CD4-positive, alpha-beta memory T cell (primary cell): ENCODE measurements around the gene C3orf80. TPM values are rescaled to one million over a fixed set of nuclear protein-coding genes. Genes with fewer than 3 reads are reported as not detected.

Experiments used
- CTCF ChIA-PET: fragments of 350-600 bp; sonication (Branson Sonifier 250); formaldehyde crosslinking; loops from one replicate; lab custom pipeline; 2021; ENCODE audit warnings: inconsistent platforms; ENCODE audit not compliant: partially characterized antibody; lab: Charles Lee
- POLR2A ChIA-PET: fragments of 350-600 bp; sonication (Branson Sonifier 250); formaldehyde crosslinking; loops from one replicate; lab custom pipeline; 2021; ENCODE audit not compliant: partially characterized antibody; lab: Charles Lee
- DNase-seq, 5 donors: peaks; one replicate each; pipeline versions ENCODE4 v3.0.0 to v3.0.0-alpha.2; 2020 to 2022; ENCODE audit warnings: mixed read lengths in 1 of 5
- H3K27ac ChIP-seq: one replicate; pipeline ENCODE4 v1.7.0; 2013; ENCODE audit warnings: low read depth, low read length
- H3K27me3 ChIP-seq: 2 replicates; pipeline ENCODE4 v1.7.0; 2013; ENCODE audit warnings: mild to moderate bottlenecking, low read length, moderate library complexity; ENCODE audit not compliant: insufficient read depth
- H3K36me3 ChIP-seq: 2 replicates; pipeline ENCODE4 v1.7.0; 2013; ENCODE audit warnings: mild to moderate bottlenecking, low read length, moderate library complexity; ENCODE audit not compliant: insufficient read depth
- H3K4me1 ChIP-seq: 2 replicates; pipeline ENCODE4 v1.7.0; 2013; ENCODE audit warnings: mild to moderate bottlenecking, low read length, moderate library complexity; ENCODE audit not compliant: insufficient read depth
- H3K4me3 ChIP-seq, 2 donors: one replicate each; pipeline ENCODE4 v1.7.0; 2013; ENCODE audit warnings: low read length in 2 of 2, mild to moderate bottlenecking in 1 of 2
- H3K9me3 ChIP-seq, 2 donors: one replicate each; pipeline ENCODE4 v1.7.0; 2013; ENCODE audit warnings: low read length in 2 of 2, control low read depth in 1 of 2; ENCODE audit not compliant: control insufficient read depth in 1 of 2
- H3K27ac Mint-ChIP-seq, 7 donors: one replicate each; pipeline ENCODE4 v1.8.0; 2020 to 2021; ENCODE audit warnings: mixed read lengths in 7 of 7, mild to moderate bottlenecking in 6 of 7, inconsistent platforms in 3 of 7, moderate library complexity in 3 of 7
- H3K27me3 Mint-ChIP-seq, 2 donors: one replicate each; pipeline ENCODE4 v1.8.0; 2020 to 2021; ENCODE audit warnings: mixed read lengths in 2 of 2
- H3K36me3 Mint-ChIP-seq, 2 donors: one replicate each; pipeline ENCODE4 v1.8.0; 2020 to 2021; ENCODE audit warnings: mixed read lengths in 2 of 2, inconsistent platforms in 1 of 2, mild to moderate bottlenecking in 1 of 2
- H3K4me1 Mint-ChIP-seq, 4 donors: one replicate each; pipeline ENCODE4 v1.8.0; 2020 to 2021; ENCODE audit warnings: mixed read lengths in 4 of 4, mild to moderate bottlenecking in 1 of 4
- H3K4me3 Mint-ChIP-seq, 8 donors: one replicate each; pipeline ENCODE4 v1.8.0; 2020 to 2021; ENCODE audit warnings: mixed read lengths in 8 of 8, mild to moderate bottlenecking in 7 of 8, moderate library complexity in 6 of 8, inconsistent platforms in 3 of 8
- H3K9me3 Mint-ChIP-seq, 8 donors: one replicate each; pipeline ENCODE4 v1.8.0; 2020 to 2021; ENCODE audit warnings: mixed read lengths in 8 of 8, mild to moderate bottlenecking in 5 of 8, inconsistent platforms in 3 of 8, moderate library complexity in 1 of 8
- intact Hi-C: fragments of 100-400 bp; cut with micrococcal nuclease; formaldehyde crosslinking; loops from one replicate; pipeline ENCODE4 v1.15.1; 2023
- polyA plus RNA-seq, 2 donors: library from polyadenylated mRNA; unstranded; fragments of 300-500 nt; fragmentation: Illumina TruSeq; gene quantifications; one replicate each; pipeline ENCODE4 v1.2.3, GENCODE V29; 2021
- total RNA-seq, 2 experiments: library from RNA; stranded (reverse); gene quantifications; one replicate each; pipeline ENCODE4 v1.2.3, GENCODE V29; 2021

Gene C3orf80
- total and polyA plus RNA-seq, 4 experiments from 2014 or later: not detected

- H3K36me3 Mint-ChIP-seq: no peaks in the 10 kb centered on the region
- no peak for DNase-seq
- Histone ChIP-seq H3K4me3 (no peak overlapping the region), H3K9me3 (no peaks in the 10 kb centered on the region), H3K27me3 (no peaks in the 10 kb centered on the region), H3K4me1 (no peaks in the 10 kb centered on the region), H3K27ac (no peak overlapping the region), H3K36me3 (no peaks in the 10 kb centered on the region)
- POLR2A ChIA-PET: no interaction called here
- intact Hi-C loops: no loop called here
- peaks cover 0 to 3% (median under 1%) of the 10 kb centered on the region in 8 donors for H3K9me3 Mint-ChIP-seq
- H3K27me3 Mint-ChIP-seq: peaks cover 9 to 12% of the 10 kb centered on the region in 2 donors
- H3K4me3 Mint-ChIP-seq: no peak overlapping the region
- CTCF ChIA-PET: no interaction called here
- no peaks in the 10 kb centered on the region for H3K4me1 Mint-ChIP-seq
- no peak overlapping the region for H3K27ac Mint-ChIP-seq
Observed at GRCh38 chr3:160184655-160185054, 40.6 kb upstream of the C3orf80 start.

GRCh38 chr3:160185751-160186150, 39.5 kb upstream of the C3orf80 start:
- ChIA-PET CTCF (no interaction called here), POLR2A (no interaction called here)
- Histone ChIP-seq H3K4me3 (no peak overlapping the region), H3K4me1 (no peaks in the 10 kb centered on the region), H3K36me3 (no peaks in the 10 kb centered on the region), H3K9me3 (no peaks in the 10 kb centered on the region), H3K27ac (no peak overlapping the region), H3K27me3 (no peaks in the 10 kb centered on the region)
- H3K27me3 Mint-ChIP-seq: peaks cover 5 to 15% of the 10 kb centered on the region in 2 donors
- intact Hi-C loops: no loop called here
- no peak overlapping the region for H3K27ac Mint-ChIP-seq
- no peak overlapping the region for H3K4me3 Mint-ChIP-seq
- peaks cover 0 to 3% (median 0%) of the 10 kb centered on the region in 8 donors for H3K9me3 Mint-ChIP-seq
- no peak for DNase-seq
- H3K36me3 Mint-ChIP-seq: no peaks in the 10 kb centered on the region
- no peaks in the 10 kb centered on the region for H3K4me1 Mint-ChIP-seq

GRCh38 chr3:160187288-160187687, 37.9 kb upstream of the C3orf80 start:
- Histone ChIP-seq H3K4me3 (no peak overlapping the region), H3K4me1 (no peaks in the 10 kb centered on the region)

GRCh38 chr3:160192310-160193029, 32.8 kb upstream of the C3orf80 start:
- Mint-ChIP-seq H3K4me1 (no peaks in the 10 kb centered on the region), H3K9me3 (no peaks in the 10 kb centered on the region), H3K27ac (no peak overlapping the region), H3K27me3 (peaks cover 0 to 11% of the 10 kb centered on the region in 2 donors), H3K4me3 (no peak overlapping the region), H3K36me3 (no peaks in the 10 kb centered on the region)
- DNase-seq: no peak
- CTCF ChIA-PET: no interaction called here
- Histone ChIP-seq H3K36me3 (no peaks in the 10 kb centered on the region), H3K4me1 (no peaks in the 10 kb centered on the region), H3K27me3 (no peaks in the 10 kb centered on the region), H3K4me3 (no peak overlapping the region), H3K27ac (no peak overlapping the region), H3K9me3 (no peaks in the 10 kb centered on the region)
- intact Hi-C loops: no loop called here
- POLR2A ChIA-PET: no interaction called here

More at GRCh38 chr3:160187288-160187687, 37.9 kb upstream of the C3orf80 start:
- Histone ChIP-seq H3K9me3 (no peaks in the 10 kb centered on the region), H3K27ac (no peak overlapping the region), H3K27me3 (no peaks in the 10 kb centered on the region), H3K36me3 (no peaks in the 10 kb centered on the region)
- CTCF ChIA-PET: interaction anchor here (1.0 kb wide), 1 partner anchor 8 kb away, joined by 3 read pairs; no protein-coding TSS in a partner anchor
- H3K4me3 Mint-ChIP-seq: no peak overlapping the region
- peaks cover 3 to 15% of the 10 kb centered on the region in 2 donors for H3K27me3 Mint-ChIP-seq
- H3K27ac Mint-ChIP-seq: no peak overlapping the region
- POLR2A ChIA-PET: no interaction called here
- H3K9me3 Mint-ChIP-seq: peaks cover 0 to 3% (median 0%) of the 10 kb centered on the region in 8 donors
- H3K36me3 Mint-ChIP-seq: no peaks in the 10 kb centered on the region
- DNase-seq: no peak
- intact Hi-C loops: no loop called here
- no peaks in the 10 kb centered on the region for H3K4me1 Mint-ChIP-seq

- POLR2A ChIA-PET: no interaction called here
Observed at GRCh38 chr3:160193644-160194192, 31.5 kb upstream of the C3orf80 start.

GRCh38 chr3:160194438-160194837, 30.8 kb upstream of the C3orf80 start:
- no peaks in the 10 kb centered on the region for H3K9me3 Mint-ChIP-seq
- no peak overlapping the region for H3K27ac Mint-ChIP-seq
- intact Hi-C loops: no loop called here
- Histone ChIP-seq H3K4me1 (no peaks in the 10 kb centered on the region), H3K36me3 (no peaks in the 10 kb centered on the region), H3K27me3 (no peaks in the 10 kb centered on the region), H3K9me3 (no peaks in the 10 kb centered on the region), H3K4me3 (no peak overlapping the region), H3K27ac (no peak overlapping the region)
- peaks cover 0 to 11% of the 10 kb centered on the region in 2 donors for H3K27me3 Mint-ChIP-seq
- POLR2A ChIA-PET: no interaction called here
- no peaks in the 10 kb centered on the region for H3K36me3 Mint-ChIP-seq
- no peaks in the 10 kb centered on the region for H3K4me1 Mint-ChIP-seq
- no peak overlapping the region for H3K4me3 Mint-ChIP-seq
- no peak for DNase-seq
- CTCF ChIA-PET: no interaction called here

More at GRCh38 chr3:160193644-160194192, 31.5 kb upstream of the C3orf80 start:
- Histone ChIP-seq H3K36me3 (no peaks in the 10 kb centered on the region), H3K4me3 (no peak overlapping the region), H3K27me3 (no peaks in the 10 kb centered on the region), H3K4me1 (no peaks in the 10 kb centered on the region), H3K27ac (no peak overlapping the region), H3K9me3 (no peaks in the 10 kb centered on the region)
- H3K9me3 Mint-ChIP-seq: no peaks in the 10 kb centered on the region
- no peak overlapping the region for H3K4me3 Mint-ChIP-seq
- no peak overlapping the region for H3K27ac Mint-ChIP-seq
- no peaks in the 10 kb centered on the region for H3K4me1 Mint-ChIP-seq
- peaks cover 0 to 14% of the 10 kb centered on the region in 2 donors for H3K27me3 Mint-ChIP-seq
- DNase-seq: no peak
- intact Hi-C loops: no loop called here
- CTCF ChIA-PET: no interaction called here
- no peaks in the 10 kb centered on the region for H3K36me3 Mint-ChIP-seq

- H3K4me1 ChIP-seq: no peaks in the 10 kb centered on the region
- no peaks in the 10 kb centered on the region for H3K36me3 ChIP-seq
- POLR2A ChIA-PET: no interaction called here
- CTCF ChIA-PET: interaction anchor here (1.1 kb wide), 1 partner anchor 7 kb away, joined by 3 read pairs; no protein-coding TSS in a partner anchor
- H3K36me3 Mint-ChIP-seq: no peaks in the 10 kb centered on the region
- no peak overlapping the region for H3K27ac Mint-ChIP-seq
- no peaks in the 10 kb centered on the region for H3K9me3 Mint-ChIP-seq
- no peak overlapping the region for H3K27ac ChIP-seq
- H3K27me3 Mint-ChIP-seq: peaks cover 0 to 6% of the 10 kb centered on the region in 2 donors
- DNase-seq: no peak
- intact Hi-C loops: no loop called here
- H3K4me1 Mint-ChIP-seq: no peaks in the 10 kb centered on the region
- H3K27me3 ChIP-seq: no peaks in the 10 kb centered on the region
- H3K9me3 ChIP-seq: no peaks in the 10 kb centered on the region
- no peak overlapping the region for H3K4me3 Mint-ChIP-seq
- no peak overlapping the region for H3K4me3 ChIP-seq
Observed at GRCh38 chr3:160195106-160195505, 30.1 kb upstream of the C3orf80 start.
